Stimulated activated CD4-positive, alpha-beta T cell treated with anti-CD3 and anti-CD28 coated beads, TNF-alpha, amount 100 ng/mL, for 4 hours (primary cell): Measurements from ENCODE around the gene PRKCE.
A peak's percentile ranks its signal among the peaks of the same experiment; 100 is the strongest.

Experiments used
- DNase-seq, 3 experiments: peaks; one replicate each; pipeline ENCODE4 v3.0.0-alpha.2; 2020; ENCODE audit warnings: low read depth in 3 of 3

PRKCE gene

DNA sequence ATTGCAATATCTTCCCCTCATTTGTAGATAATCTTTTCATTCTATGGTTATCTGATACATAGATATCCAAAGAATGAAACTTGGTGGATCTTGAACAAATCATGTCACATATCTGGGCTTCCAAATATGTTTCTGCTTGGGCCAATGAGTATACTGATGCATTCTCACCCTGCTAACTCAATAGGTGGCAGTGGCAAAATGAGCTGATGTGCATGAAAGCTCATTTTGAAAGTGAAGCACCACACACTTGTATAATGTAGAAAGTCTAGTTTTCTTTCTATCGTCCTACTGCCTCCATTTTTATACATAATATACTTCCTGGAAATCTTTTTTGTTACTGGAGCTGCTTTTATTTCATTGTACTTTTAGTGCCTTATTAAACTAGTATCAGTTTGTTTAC lies 208.2 kb downstream of the PRKCE start:
- no peak for DNase-seq

DNA sequence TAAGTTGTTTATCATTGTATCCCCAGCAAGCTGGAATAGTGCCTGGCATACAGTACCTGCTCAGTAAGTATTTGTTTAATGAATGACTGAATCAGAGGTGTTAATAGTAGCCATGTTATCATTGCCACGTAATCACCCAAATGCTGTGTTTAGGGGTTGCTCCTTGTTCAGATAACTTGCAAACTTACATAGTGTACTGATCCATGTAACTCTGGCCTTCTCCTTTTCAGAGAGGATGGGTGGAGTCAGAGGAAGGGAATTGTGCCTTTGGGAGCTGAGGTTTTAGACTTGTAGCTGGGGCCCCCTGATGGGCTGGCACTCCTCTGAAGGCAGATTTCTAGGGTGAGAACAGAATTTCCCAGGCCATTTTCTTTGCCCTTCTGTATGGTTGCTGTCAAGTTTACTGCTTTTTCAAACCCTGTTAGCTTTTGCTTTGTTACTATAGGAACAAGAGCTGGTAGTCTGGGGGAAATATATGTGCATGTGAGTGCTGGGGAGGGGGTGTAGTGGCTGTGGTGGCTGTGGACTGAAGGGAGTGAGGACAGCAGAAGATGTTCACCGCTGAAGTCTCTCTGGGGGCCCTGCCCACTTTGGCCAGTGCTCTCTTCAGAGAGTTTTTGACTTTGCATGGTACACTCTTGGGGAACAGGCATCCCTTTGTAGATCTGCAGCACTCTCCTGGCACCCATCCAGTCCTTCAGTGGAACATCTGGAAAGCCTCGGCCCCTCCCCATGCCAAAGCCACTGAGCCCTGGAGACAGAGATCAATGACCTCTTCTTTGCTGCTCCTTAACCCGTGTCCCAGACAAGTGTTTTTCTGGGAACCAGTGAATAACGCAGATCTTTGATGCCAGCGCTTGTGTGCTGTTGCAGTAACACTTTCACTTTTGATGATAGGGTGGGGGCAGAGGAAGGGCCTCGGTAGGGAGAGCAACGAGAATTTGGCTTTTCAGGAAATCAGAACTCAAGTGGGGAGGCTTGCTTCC lies 209.0 kb downstream of the PRKCE start:
- peak in 1 of 3 experiments; percentile 1 for DNase-seq

DNA sequence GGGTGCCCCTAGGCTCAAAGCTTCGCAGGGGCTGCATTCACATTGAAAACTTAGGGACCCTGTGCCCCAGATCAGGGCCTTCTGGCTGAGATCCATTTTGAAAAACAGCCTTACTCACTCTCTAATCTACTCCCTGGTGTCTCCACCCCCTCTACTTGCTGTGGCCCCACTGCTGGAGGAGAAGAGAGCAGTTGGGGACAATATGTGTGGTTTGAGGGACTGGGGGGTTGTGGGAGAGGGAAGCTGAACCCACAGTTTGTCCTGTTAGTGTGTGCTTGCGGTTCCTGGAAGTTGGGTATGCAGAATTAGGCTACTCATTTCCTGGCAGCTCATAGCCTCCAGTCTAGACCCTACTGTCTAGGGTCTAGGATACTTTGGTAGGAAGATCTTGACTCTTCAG lies 211.4 kb downstream of the PRKCE start:
- DNase-seq, result no peak

DNA sequence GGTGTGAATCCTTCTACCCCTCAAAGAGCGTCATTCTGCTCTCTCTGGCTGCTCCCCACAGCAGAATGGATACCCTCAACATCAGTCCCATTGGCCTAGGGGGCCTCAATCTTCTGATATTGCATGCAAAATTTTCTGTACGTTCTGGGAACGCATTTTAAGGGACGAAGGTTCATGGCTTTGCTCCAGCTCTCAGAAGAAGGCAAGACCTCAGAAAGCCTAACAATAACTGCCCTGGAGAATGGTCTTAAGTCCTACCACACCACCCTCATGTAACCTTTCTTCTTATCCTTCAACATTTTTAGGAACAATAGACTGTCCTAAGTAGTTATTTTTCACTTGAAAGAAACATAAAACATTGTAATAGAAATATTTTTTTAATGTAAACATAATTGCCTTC lies 212.6 kb downstream of the PRKCE start:
- no peak for DNase-seq

DNA sequence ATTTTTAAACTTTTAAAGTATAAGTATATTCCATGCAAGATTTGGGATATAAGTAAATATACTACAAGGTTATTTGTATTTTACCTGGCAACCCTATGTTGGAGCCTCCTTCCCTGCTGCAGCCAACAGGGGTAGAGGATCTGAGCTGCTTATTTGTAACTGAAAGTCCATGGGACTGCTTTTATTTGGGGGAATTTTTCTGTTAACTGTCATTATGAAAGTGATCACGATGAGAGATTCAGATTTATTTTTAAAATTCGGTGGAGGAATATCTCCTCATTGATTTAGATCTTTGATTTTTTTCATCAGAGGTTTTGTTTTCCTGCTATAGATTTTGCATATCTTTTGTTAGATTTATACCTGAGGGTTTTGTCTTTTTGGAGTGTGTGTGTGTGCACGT lies 215.9 kb downstream of the PRKCE start:
- no peak for DNase-seq

DNA sequence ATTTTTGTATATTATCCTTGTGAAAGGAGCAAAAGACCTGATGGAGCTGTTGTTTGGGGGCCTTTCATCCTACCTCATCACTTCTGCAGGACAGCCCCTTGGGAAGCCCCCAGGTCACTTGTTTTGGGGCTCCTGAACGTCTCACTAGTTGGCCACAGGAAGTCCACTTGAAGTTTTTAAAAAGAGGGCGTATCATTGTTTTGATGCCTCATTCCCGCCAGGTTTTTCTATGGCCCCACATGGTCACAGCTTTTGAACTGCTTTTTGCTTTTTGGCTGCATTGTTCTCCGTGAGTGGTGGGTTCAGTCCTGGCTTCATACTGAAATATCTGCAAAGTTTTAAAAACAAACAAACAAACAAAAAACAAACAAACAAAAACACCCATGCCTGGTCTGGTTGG lies 216.3 kb downstream of the PRKCE start:
- DNase-seq, result no peak

DNA sequence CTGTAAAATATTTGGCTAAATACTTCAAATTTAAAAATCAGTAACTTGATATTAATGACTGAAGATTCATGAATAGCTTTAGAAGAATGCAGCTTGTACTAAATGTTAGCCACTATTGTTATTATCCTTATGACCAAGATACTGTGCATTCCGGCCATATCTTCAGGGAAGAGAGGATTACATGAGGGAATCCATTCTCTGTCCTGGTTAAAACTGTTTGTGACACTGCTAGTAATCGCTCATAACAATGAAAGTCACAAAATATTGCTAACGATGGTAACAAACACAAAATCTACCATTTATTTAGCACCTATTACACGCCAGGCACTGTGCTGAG lies 217.7 kb downstream of the PRKCE start:
- no peak for DNase-seq

DNA sequence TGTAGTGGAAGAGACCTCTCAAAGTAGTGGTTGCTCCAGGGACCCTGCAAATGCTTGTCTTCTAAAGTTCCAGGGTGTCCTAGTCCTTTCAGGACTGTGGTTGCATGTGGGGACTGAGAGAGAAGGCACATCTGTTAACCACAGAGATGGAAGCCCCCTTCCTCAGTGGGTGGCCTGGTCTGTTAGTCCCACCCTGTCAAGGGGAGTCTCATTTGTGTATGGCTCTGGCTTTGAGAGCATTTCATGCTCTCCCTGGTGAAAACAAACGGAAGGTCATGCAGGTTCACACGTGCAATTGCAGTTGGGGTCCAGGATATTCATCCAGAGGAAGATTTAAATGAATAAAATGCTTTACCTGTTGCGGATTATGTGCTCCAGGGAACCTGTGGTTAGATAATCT lies 219.6 kb downstream of the PRKCE start:
- DNase-seq, result no peak

DNA sequence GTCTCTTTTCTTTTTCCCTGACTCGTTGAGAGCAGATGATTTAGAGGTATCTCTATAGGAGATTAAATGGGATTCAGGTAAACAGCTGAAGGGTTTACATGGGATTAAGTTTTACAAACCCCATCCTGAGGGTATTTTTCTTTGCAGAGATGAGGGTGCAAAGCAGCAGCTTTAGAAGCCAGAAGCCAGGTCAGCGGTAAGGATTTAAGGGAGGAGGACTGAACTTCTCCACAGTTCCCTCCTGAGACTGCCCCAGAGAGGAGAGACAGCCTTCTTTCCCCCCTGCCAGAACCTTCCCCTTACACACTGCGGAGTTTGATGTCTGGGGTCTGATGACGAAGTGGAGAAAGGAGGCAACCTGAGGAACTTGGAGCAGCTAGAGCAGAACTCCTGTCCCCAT lies 220.1 kb downstream of the PRKCE start:
- DNase-seq, result no peak

DNA sequence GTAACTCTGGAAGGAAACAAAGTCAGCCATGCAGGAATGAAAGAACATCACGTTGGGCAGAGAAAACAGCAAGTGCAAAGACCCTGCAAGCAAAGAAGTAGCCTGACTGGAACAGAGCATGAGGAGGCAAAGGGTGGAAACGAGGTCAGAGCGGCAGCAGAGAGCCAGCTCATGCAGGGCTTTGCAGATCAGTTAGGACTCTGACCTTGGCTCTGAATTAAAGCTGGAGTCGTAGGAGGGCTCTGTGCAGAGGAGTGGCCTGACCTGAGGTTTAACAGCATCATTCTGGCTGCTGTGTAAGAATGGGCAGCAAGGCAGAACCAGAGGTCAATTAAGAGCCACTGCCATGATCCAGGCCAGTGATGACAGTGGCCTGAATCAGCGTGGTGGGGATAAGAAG lies 220.7 kb downstream of the PRKCE start:
- DNase-seq, result no peak

DNA sequence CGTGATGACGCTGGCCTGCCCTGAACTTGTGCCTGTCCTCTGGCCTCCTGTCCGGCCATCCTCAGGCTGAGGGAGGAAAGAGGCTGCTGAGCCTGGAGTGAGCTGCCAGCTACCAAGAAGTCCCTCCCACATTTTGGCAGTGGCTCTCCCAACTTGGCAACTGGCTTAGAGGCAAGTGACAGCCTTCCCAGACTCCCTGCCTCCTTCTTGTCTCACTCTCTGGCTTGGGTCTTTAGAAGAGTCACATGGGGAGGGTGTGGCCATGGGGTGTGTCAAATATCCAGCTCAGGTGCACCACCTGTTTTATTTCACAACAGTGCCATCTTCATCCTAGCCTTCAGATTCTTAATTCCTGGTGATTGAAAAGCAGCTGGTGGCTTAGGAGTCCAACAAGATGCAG lies 222.9 kb downstream of the PRKCE start:
- DNase-seq, result no peak

DNA sequence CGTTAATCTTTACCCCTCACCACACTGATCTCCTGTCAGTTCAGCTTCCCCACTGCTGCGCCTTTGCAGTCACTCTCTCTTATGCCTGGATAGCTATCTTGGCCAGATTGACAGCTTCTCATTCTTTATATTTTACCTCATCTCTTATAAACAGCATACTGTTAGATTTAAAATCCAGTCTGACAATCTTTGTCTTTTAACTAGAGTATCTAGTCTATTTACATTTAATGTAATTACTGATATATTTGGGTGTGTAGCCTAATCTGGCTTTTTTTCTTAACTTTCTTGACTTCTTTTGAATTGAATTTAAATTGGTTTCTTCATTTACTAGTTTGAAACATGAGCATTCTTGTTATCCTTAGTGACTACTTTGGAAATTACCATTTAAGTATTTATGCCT lies 225.1 kb downstream of the PRKCE start:
- no peak for DNase-seq

DNA sequence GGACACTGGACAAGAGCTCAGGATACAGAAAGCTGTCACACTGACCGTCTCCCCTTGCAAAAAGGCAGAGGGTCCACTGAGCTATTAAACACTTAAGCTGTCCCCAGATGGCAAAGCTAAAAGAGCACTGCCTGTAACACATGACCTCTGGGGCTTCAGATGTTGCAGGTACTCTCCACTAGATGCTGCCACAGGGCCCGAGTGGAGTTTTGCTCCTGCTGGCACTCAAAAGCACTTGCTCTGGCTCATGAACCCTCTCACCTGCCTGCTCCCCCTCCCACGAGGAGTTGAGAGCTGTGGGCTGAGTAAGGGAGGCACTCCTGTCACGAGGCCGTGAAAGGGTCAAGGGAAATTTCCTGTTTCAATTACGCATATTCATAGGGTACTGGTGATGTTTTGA lies 227.9 kb downstream of the PRKCE start:
- DNase-seq, result no peak

DNA sequence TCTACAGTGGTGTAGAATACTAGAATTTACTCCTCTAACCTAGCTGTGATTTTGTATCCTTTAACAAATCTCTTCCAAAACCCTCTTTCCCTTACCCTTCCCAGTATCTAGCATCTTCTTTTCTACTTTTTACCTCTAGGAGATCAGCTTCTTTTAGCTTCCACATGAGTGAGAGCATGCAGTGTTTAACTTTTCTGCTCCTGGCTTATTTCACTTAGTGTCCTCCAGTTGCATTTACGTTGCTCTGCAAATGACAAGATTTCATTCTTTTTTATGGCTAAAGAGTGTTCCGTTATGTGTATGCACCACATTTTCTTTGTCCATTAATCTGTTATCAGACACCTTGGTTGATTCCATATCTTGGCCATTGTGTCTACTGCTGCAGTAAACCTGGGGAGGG lies 228.5 kb downstream of the PRKCE start:
- DNase-seq, result no peak

DNA sequence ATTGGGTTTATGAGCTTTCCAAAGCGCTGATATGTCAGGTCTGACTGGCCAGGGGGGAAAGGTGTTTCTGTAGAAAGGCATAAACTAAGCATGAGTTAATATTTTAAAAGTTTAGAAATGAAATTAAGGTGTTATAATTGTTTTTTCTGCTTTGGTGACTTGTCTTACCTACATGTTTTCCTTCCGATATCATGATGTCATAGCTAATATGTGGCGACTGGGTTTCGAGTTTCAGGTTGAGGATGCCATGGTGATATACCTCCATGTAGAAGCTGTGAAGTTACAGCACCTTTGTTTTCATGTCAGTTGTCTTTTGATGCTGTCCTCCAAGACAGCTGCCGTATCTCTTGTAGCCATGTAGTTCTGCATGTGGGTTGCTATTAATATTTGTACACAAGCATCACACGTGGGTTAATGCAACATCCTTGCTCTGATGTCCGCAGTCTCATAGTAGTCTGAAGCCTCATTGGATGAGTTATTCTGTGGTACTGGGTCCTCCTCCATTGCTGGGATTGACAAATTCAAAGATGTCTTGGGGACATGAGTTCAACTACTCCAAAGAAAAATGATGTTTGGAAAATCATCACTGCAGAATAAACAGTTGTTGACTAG lies 230.6 kb downstream of the PRKCE start:
- DNase-seq, result no peak

DNA sequence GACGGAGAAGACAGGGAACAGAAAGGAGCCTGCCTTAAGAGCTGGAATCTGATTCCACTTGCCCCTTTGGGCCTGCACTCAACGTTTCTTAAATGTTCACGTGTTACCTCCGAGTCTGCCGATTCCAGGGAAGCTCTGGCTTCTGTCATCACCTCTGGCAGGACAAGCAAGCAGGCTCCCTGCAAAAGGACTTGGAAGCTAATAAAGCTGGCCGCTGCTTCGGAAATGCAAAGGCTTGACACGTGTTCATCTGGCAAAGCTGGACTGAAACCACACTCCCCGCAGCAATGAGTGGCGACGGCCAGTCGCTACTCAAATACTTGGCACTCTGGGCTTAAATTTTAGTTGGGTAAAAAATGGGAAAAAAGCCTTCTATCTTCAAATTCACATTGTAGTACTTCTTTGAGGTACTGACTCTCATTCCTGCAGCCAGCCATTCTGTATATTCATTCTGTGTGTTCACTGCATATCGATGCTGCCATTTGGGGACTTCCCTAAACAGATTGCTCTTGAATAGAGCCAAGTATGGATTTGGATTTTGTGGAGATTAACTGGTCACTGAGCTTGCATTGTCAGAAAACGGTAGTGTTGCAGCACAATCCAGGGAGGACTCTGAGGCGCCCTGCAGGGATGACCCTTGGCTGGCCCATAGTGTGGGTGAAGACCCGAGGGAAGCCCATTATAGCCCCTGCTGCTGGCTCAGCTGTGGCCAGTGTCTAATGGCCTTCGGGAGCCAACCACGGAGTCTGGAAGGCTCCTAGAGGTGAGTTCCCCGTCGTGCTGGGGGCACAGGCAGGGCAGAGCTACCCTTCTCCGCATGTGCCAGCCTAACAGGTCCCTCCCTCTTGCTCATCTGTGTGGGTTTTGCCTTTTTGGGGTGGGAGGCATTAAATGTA lies 231.5 kb downstream of the PRKCE start:
- DNase-seq, result no peak

DNA sequence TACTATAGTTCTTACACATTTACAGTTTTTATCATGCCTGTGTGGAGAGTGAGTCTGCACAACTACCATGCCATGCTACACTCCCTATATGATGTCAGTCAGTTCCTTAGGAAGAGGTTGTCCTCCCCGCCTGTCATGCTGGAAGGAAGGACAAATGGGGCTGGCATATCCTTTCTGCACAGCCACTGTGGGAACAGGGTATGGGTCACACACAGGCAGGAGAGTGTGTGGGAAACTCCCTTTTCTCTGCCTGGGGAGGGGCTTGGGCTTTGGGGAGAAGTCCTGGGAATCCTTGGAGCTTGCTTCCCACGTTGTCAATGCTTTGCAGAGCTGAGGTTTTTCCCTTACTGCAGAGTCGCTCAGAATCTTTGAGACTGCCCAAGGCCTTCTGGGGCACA lies 232.1 kb downstream of the PRKCE start:
- DNase-seq, result no peak

DNA sequence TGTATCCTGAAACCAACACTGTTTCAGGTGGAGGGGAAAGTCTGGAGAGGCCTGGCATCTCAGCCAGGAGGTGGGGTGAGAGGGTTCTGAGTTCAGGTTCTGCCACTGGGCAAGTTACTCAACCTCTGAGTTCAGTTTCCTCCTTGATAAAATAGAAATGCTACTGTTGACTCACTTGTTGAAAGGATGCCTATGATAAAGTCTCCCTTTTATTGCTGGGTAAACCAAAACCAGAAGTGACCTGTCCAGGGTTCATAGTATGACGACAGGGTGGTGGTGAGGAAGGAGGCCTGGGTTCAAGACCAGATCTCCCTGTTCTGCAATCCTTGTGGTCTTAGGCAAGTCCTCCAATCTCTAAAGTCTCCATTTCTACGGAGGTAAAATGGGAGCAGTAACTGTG lies 232.7 kb downstream of the PRKCE start:
- DNase-seq, result no peak

DNA sequence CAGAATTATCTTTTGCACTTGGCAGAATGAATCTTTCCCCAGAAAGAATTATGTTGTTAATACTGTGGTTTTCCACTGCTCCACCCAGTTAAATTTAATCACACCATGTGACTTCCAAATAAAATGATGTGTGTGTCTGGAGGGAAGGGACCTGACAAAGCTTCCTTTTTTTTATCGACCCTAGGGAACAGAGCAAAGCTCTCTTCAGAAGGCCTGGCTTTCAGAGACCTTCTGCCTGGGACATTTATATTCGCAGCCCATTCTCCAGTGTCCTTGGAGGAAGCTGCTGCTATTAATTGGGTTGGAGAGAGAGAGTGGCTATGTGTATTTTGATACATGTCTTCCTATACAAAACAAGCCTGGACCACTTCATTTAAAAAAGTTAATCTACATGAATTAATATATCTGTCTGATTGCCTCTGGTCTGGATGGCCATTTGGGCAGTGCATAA lies 233.7 kb downstream of the PRKCE start:
- no peak for DNase-seq

DNA sequence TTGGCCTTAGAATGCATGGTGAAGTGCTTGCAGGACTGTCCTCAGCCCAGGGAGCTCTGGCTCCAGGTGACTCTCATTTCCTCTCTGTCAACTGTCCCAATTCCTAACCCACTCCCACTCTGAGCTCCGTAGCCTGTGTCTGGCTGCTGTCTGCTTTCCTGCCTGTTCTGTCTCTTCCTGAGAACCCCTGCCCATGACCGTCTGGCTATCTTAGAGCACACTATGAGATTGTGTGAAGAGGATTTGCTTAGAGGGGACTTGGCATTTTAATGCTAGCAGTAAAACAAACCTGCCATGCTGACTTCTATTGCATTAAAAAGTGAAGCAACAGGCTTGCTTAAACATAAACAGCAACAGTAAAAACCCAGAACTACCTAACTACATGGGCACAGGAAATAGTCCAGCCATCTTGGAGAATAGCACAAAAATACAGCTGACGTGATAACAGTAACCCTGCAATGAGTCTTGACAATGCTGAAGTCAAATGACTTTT lies 234.7 kb downstream of the PRKCE start:
- no peak for DNase-seq

DNA sequence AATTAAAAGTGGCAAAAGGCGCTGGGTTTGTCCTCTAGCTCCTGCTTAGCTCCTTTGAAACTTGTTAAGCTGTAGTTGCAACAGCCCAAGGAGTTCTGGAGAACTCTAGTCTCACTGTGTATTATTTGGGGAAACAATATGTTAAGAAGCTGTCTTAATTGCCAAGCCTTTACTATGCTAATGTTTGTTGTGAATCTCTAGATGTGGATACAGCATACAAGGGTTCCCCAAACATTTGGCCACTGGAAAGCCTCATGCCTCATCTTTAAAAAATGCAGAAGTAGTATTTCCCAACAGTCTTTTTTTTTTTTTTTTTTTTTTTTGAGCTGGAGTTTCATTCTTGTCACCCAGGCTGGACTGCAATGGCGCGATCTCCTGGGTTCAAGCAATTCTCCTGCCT lies 236.7 kb downstream of the PRKCE start:
- no peak for DNase-seq

DNA sequence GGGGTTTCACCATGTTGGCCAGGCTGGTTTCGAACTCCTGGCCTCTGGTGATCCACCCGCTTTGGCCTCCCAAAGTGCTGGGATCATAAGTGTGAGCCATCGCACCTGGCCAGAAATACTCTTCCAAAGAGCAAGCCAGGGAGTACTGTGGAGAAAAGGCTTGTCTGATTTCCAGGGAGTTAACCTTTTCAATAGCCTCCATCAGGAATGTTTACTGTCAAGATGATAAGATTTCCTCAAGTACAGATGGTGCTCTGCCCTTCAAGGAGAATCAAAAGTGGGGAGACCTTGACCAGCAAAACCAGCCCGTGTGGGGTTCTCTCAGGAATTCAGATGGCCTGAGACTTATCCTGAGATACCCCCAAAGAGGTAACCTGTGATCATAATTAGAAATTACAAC lies 237.2 kb downstream of the PRKCE start:
- DNase-seq, result no peak
